Stimulated activated CD8-positive, alpha-beta memory T cell treated with anti-CD3 and anti-CD28 coated beads, Interleukin-15, amount 100 ng/mL, for 48 hours (primary cell): Measurements from ENCODE around the gene BRMS1.
"Not testable (repeated sequence)": the region's sequence is repeated elsewhere in the genome, so short reads cannot be mapped to it uniquely, and the experiment has no call there.

Experiments used
- DNase-seq, 2 donors: peaks; one replicate each; pipeline ENCODE4 v3.0.0-alpha.2; 2020; ENCODE audit warnings: low read depth in 2 of 2

BRMS1 gene

DNA sequence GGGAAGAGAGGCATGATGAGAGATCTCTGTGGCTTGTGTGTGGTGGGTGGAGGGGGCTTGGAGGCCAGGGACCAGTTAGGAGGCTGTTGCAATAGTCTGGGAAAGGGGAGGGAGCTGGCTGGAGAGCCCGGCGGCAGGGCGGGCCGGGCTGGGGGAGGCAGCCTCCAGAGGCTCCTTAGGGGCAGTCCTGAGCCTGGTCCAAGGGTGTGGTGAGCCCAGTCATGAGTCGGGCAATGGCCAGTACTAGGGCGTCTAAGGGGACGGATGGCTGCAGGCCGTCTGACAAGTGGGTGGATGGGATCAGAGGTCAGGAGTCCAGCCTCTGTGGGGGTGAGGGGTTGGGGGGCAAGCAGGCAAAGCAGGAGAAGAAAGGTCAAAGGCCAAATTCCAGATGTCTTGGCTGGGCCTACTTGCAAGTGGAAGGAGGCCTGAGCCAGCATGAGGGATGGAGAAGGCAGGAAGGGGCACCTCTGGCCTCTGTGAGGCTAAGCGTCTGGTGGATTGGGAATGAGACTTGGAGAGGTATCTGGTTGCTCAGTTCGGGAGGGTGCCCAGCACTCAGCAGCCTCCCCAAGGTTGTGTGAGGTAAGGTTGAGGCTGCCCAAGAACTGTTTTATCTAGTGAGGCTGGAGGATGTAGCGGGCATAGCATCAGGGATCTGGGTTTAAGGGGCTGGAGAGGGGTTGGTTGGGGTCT, 22.0 kb downstream of the BRMS1 start:
- no peak for DNase-seq

DNA sequence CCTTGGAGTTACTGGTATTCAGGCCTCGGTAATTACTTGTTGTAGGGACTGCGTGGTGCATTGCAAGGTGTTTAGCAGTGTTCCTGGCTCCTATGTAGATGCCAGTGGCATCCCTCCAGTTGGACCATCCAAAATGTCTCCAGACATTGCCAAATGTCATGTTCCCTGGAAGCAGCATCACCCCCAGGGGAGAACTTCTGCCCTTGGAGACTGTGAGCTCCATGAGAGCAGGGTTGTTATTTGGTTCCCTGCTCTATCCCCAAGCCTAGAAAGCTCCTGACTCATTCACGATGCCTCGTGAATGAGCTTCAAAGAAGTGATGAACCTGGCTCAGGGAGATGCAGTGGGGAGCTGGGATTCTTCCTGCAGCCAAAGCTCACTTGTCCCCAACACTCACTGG, 23.3 kb downstream of the BRMS1 start:
- no peak for DNase-seq

DNA sequence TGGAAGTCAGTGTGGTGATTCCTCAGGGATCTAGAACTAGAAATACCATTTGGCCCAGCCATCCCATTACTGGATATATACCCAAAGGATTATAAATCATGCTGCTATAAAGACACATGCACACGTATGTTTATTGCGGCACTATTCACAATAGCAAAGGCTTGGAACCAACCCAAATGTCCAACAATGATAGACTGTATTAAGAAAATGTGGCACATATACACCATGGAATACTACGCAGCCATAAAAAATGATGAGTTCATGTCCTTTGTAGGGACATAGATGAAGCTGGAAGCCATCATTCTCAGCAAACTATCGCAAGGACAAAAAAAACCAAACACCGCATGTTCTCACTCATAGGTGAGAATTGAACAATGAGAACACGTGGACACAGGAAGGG, 24.2 kb downstream of the BRMS1 start:
- not testable (repeated sequence) for DNase-seq

- DNase-seq: not testable (repeated sequence)
These were observed 24.6 kb downstream of the BRMS1 start for GRCh38 chr11:66320289-66320688.

DNA sequence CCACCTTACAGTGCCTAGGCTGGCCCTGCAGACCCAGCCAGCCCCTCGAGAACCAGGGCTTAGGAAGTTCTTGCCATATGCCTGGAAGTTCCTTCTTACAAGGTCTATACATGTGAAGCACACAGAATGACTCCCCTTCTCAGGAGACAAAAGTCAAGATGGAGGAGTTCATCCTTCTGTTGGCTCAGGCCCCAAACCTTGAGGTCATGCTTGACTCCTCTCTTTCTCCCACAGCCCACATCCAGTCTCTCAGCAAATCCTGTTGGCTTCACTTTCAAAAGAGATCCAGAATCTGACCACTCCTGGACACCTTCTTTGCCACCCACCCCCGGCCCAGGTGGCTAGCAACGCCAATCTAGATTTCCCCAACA, 26.3 kb downstream of the BRMS1 start:
- no peak for DNase-seq

- DNase-seq: peak; percentile 44 to 63
These were observed 26.9 kb downstream of the BRMS1 start for GRCh38 chr11:66317723-66318599.

GRCh38 chr11:66317322-66317722, 27.6 kb downstream of the BRMS1 start:
- DNase-seq: no peak

GRCh38 chr11:66316849-66317251, 28.1 kb downstream of the BRMS1 start, which contains the start of gene CD248:
CD248 (minus strand) TSS chr11:66317044; CDS start chr11:66317027, 17 bp downstream.
- no peak for DNase-seq

DNA sequence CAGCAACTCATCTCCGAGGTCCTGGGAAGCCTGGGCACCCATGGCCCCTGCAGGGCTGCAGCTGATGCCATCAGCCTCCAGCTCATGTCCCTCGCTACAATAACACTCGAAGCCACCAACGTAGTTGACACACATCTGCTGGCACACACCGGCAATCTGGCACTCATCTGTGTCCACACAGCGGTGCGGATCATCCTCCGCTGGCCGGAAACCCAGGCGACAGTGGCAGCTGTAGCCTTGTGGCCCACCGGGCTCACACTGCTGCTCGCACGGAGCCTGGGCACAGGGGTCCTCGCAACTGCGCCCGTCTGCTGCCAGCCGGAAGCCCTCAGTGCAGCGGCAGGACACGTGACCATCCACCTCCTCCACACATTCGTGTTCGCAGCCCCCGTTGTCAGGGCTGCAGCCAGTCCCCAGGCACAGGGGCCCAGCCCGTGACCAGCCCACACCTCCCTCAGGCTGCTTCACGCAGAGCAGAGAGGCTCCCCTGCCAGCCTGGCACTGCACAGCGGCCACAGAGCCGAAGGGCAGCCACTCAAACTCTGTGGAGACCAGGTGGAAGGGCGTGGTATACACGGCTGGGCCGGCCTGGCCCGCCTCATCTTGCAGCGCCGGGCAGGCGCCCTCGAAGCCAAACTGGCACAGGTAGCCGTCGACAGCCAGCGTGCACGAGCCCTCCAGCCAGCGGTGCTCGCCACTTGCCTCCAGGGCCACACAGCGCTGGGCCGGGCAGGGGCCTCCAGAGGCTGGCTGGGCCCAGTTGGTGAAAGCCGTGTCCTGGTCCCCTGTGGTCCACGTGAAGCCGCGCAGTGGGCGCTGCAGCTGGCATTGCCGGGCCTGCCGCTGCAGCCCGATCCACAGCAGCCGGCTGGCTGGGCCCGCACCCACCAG, 28.7 kb downstream of the BRMS1 start:
- no peak for DNase-seq

- no peak for DNase-seq
These were observed 29.4 kb downstream of the BRMS1 start for GRCh38 chr11:66315498-66315885.

DNA sequence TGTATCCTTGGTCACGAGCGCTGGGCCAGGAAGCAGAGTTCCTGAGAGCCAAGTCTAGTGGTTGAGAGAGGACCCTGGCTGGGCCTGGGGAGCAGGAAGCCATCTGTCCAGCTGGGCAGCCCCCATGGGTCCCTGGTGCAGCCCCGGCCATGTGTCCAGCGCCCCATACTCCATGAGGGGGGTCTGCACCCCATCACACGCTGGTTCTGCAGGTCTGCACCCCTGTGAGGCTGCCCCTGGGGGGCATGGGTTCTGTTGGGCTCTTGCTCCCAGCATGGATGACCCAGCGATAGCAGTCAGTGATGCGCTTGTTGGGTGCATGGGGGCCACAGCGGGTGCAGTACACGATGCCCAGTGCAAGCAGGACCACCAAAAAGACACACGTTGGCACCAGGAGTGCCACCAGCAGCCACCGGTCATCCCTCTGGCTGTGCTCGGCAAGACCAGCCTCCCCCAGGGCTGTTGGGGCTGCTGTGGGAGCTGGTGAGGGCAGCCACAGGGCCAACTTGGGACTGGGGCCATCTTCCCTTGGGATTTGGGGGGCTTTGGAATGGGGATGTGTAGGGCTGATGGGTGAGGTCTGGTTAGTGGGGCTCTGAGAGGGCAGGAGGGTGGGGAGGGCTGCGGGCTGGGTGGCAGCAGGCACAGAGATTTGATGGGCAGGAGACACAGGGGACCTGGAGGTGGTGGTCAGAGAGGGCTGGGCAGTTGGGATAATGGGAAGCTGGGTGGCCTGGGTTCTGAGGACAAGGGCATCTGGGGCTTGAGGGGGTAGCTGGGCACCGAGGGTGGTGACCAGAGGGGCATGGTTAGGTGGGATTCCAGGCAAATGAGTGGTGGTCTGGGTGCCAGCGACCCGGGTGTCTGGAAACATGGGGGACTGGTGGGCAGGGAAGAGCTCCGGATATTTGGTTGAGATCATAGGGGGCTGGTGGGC, 30.1 kb downstream of the BRMS1 start:
- no peak for DNase-seq

GRCh38 chr11:66314186-66314501, 30.8 kb downstream of the BRMS1 start:
- no peak for DNase-seq

- DNase-seq: no peak
These were observed 31.4 kb downstream of the BRMS1 start for GRCh38 chr11:66313321-66314185.

DNA sequence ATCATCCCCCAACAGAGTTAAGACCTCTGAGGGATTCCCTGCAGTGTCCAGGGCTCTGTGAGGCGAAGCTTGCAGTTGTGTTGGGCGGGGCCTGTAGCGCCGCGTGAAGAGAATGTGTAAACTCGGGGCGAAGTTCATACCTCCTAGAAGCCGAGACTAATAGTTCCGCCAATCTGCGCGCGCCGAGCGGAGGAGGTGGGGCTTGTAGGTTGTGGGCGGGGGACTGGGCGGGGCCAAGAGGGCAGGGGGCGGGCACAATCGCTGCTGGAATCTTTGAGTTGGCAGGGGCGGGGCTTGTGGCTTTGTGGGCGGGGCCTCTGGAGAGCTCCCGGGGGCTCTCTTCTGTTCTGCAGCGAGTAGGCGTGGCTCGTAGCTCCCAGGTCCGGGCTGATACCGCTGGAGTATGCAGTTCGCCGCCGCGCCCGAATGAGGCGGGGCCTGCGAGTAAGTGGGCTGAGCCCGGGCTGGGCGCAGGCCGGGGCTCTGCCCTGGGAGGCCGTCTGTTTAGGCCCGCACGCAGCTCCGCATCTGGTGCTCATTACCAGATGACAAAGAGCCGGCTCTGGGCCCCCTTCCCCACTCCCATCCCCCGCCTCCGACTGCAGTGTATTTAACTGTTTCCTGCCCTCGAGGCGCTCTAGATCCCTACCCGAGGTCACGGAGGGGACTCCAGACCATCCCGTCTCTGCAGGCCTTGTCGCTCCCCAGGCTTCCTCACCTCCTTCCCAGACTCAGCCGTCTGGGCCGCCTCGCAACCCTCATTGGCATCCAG, 32.2 kb downstream of the BRMS1 start:
- peak; percentile 92 to 93 for DNase-seq

- DNase-seq: peak; percentile 94 to 96
These were observed 32.8 kb downstream of the BRMS1 start for GRCh38 chr11:66311965-66312548.

GRCh38 chr11:66311470-66311964, 33.4 kb downstream of the BRMS1 start:
- DNase-seq: no peak

DNA sequence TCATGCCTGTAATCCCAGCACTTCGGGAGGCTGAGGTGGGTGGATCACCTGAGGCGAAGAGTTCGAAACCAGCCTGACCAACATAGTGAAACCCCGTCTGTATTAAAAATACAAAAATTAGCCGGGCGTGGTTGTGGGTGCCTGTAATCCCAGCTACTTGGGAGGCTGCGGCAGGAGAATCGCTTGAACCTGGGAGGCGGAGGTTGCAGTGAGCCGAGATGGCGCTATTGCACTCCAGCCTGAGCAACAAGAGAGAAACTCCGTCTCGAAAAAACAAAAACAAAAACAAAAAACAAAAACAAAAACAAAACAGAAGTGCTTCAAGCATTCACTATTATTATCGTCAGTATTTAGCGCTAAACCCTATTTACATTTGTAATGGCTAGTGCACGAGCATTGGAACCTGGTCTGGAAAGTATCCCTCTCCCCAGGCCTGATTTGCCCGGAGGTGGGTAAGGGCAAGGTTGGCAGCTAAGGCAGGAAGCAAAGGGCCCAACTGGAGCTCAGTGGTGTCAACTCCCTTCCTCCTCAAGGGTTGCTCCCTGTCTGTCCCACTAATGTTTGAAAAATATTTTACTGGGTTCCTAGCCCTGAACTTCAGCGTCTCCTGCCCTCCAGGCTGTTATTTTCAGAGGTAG, 34.0 kb downstream of the BRMS1 start:
- not testable (repeated sequence) for DNase-seq

DNA sequence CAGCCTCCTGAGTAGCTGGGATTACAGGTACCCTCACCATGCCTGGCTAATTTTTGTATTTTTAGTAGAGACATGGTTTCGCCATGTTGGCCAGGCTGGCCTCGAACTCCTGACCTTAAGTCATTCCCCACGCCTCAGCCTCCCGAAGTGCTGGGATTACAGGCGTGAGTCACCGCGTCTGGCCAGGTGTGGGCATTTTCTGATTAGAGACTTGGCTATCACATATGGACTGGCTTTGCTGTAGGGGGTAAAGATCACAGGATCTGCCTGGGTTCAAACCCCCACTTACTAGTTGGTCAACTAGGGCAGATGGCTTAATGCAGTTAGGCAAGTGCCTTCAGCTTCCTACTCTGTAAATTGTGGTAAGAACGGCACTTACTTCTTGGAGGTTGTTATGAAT, 34.6 kb downstream of the BRMS1 start:
- DNase-seq: no peak
